MM.1S (cell line): Measurements from ENCODE around the gene SORBS2.

Experiments
- DNase-seq: peaks from one replicate; pipeline ENCODE4 v3.0.0-alpha.2; 2015
- H2AFZ ChIP-seq: fragments of 300-600 bp; sonication (generic); 2 replicates; pipeline ENCODE4 v1.6.0; 2016; ENCODE audit warnings: antibody characterized with exemption, low read length
- H3F3A ChIP-seq: fragments of 300-600 bp; sonication (generic); 2 replicates; pipeline ENCODE4 v1.6.1; 2016; ENCODE audit warnings: mild to moderate bottlenecking, antibody characterized with exemption, low read length, moderate library complexity, mixed read lengths; ENCODE audit not compliant: insufficient read depth
- H3K27ac ChIP-seq: fragments of 300-600 bp; sonication (generic); 2 replicates; pipeline ENCODE4 v1.5.1; 2016; ENCODE audit warnings: mild to moderate bottlenecking, low read length
- H3K27me3 ChIP-seq: fragments of 300-600 bp; sonication (generic); replicated peaks from 2 replicates; pipeline ENCODE4 v1.6.0; 2016; ENCODE audit warnings: low read length; ENCODE audit not compliant: insufficient read depth
- H3K36me3 ChIP-seq: fragments of 300-600 bp; sonication (generic); replicated peaks from 2 replicates; pipeline ENCODE4 v1.6.1; 2016; ENCODE audit warnings: mild to moderate bottlenecking, low read length, mixed read lengths; ENCODE audit not compliant: insufficient read depth
- H3K4me1 ChIP-seq: fragments of 300-600 bp; sonication (generic); 2 replicates; pipeline ENCODE4 v1.6.1; 2016; ENCODE audit warnings: low read length, mixed read lengths
- H3K4me2 ChIP-seq: fragments of 300-600 bp; sonication (generic); 2 replicates; pipeline ENCODE4 v1.6.0; 2016; ENCODE audit warnings: low read depth, low read length
- H3K4me3 ChIP-seq: fragments of 300-600 bp; sonication (generic); 2 replicates; pipeline ENCODE4 v1.5.1; 2016; ENCODE audit warnings: low read length, mixed read lengths
- H3K79me2 ChIP-seq: fragments of 300-600 bp; sonication (generic); 2 replicates; pipeline ENCODE4 v1.6.1; 2016; ENCODE audit warnings: mixed run types, low read length, mixed read lengths
- H3K9ac ChIP-seq: fragments of 300-600 bp; sonication (generic); 2 replicates; pipeline ENCODE4 v1.6.1; 2016; ENCODE audit warnings: low read length, mixed read lengths
- H3K9me2 ChIP-seq: fragments of 300-600 bp; sonication (generic); replicated peaks from 2 replicates; pipeline ENCODE4 v1.6.1; 2016; ENCODE audit warnings: mild to moderate bottlenecking, low read length, mixed read lengths; ENCODE audit not compliant: insufficient read depth
- H3K9me3 ChIP-seq: fragments of 300-600 bp; sonication (generic); replicated peaks from 2 replicates; pipeline ENCODE4 v1.6.1; 2016; ENCODE audit warnings: mild to moderate bottlenecking, low read length, mixed read lengths; ENCODE audit not compliant: insufficient read depth
- H4K20me1 ChIP-seq: fragments of 300-600 bp; sonication (generic); 2 replicates; pipeline ENCODE4 v1.6.1; 2016; ENCODE audit warnings: mild to moderate bottlenecking, low read length, moderate library complexity, mixed read lengths; ENCODE audit not compliant: insufficient read depth
- CTCF ChIP-seq: fragments of 300-600 bp; sonication (generic); IDR thresholded peaks from 2 replicates; pipeline ENCODE4 v1.5.1; 2016; ENCODE audit warnings: antibody characterized with exemption, low read length, mixed read lengths
- EZH2 ChIP-seq: fragments of 300-600 bp; sonication (generic); optimal IDR thresholded peaks from 2 replicates; pipeline ENCODE3; 2017; ENCODE audit warnings: low read depth, mild to moderate bottlenecking, antibody characterized with exemption, low read length, mixed read lengths
- EZH2phosphoT487 ChIP-seq: fragments of 300-600 bp; sonication (generic); IDR thresholded peaks from 2 replicates; pipeline ENCODE4 v1.6.1; 2018; ENCODE audit warnings: antibody characterized with exemption, low read length

Gene SORBS2

GRCh38 chr4:185711726-185712125, 100.3 kb downstream of the SORBS2 start:
- Histone ChIP-seq H3K27ac (no peak overlapping the region), H3K4me2 (no peak overlapping the region)
- TF ChIP-seq CTCF, result no peak
- no peak for TF ChIP-seq EZH2
- no peak for TF ChIP-seq EZH2phosphoT487

GRCh38 chr4:185710487-185710995, 101.5 kb downstream of the SORBS2 start:
- Histone ChIP-seq H3K9ac (no peak overlapping the region), H4K20me1 (no peaks in the 10 kb centered on the region), H3K9me2 (no peaks in the 10 kb centered on the region), H3K9me3 (no peaks in the 10 kb centered on the region), H3K4me1 (no peaks in the 10 kb centered on the region), H3K4me3 (no peak overlapping the region), H3K4me2 (no peak overlapping the region), H2AFZ (no peak overlapping the region), H3K27me3 (no peaks in the 10 kb centered on the region), H3K79me2 (no peaks in the 10 kb centered on the region), H3K27ac (no peak overlapping the region), H3F3A (no peaks in the 10 kb centered on the region), H3K36me3 (no peaks in the 10 kb centered on the region)
- TF ChIP-seq EZH2 (no peak), EZH2phosphoT487 (no peak), CTCF (no peak)
- no peak for DNase-seq

More at GRCh38 chr4:185711726-185712125, 100.3 kb downstream of the SORBS2 start:
- no peaks in the 10 kb centered on the region for H3K9me3 ChIP-seq
- no peaks in the 10 kb centered on the region for H3K79me2 ChIP-seq
- no peaks in the 10 kb centered on the region for H3K36me3 ChIP-seq
- H2AFZ ChIP-seq, result no peak overlapping the region
- no peak overlapping the region for H3K4me3 ChIP-seq
- H3F3A ChIP-seq, result no peaks in the 10 kb centered on the region
- no peaks in the 10 kb centered on the region for H4K20me1 ChIP-seq
- H3K9me2 ChIP-seq, result no peaks in the 10 kb centered on the region
- H3K27me3 ChIP-seq, result no peaks in the 10 kb centered on the region
- no peaks in the 10 kb centered on the region for H3K4me1 ChIP-seq
- no peak for DNase-seq
- no peak overlapping the region for H3K9ac ChIP-seq

- TF ChIP-seq CTCF, result no peak
- no peak for TF ChIP-seq EZH2
- TF ChIP-seq EZH2phosphoT487, result no peak
- Histone ChIP-seq H3K4me3 (no peak overlapping the region), H3K27me3 (no peaks in the 10 kb centered on the region), H3K9ac (no peak overlapping the region), H4K20me1 (no peaks in the 10 kb centered on the region), H3K4me2 (no peak overlapping the region), H3K9me3 (no peaks in the 10 kb centered on the region), H3K27ac (no peak overlapping the region), H3K79me2 (no peaks in the 10 kb centered on the region), H3K36me3 (no peaks in the 10 kb centered on the region), H3F3A (no peaks in the 10 kb centered on the region), H3K9me2 (no peaks in the 10 kb centered on the region), H2AFZ (no peak overlapping the region), H3K4me1 (no peaks in the 10 kb centered on the region)
- DNase-seq, result no peak
These were observed 102.0 kb downstream of the SORBS2 start for GRCh38 chr4:185709802-185710486.
